Measurements from ENCODE around the gene PRKCA. TPM values are rescaled to one million over a fixed set of nuclear protein-coding genes. Genes with fewer than 3 reads are reported as not detected.

PRKCA gene
- total and polyA plus RNA-seq, 2 experiments from 2014 or later: 6.4 to 35.4 TPM

DNA sequence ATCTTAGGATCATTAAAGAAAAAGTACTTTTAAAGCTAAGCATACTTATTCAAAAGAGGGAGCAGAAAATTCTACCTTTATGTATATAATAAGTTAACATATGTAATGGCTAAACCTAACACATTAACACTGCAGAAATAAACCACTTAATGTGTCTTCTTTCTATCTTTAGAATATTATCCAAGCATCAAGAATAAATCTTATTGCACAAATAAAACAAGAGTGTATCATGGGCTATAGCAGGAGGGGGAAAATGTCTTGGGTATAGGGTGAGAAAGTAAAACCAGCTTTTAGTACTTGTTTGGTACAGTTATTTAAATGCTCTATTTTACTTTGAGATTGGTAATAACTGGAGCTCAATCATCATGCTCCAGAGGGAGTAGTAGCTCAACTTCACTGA, 10.9 kb downstream of the PRKCA start:
- H3F3A ChIP-seq (replicated peaks; ENCODE audit: low read depth): no peaks in the 10 kb centered on the region
- Mint-ChIP-seq H3K4me3 (no peak overlapping the region), H3K27me3 (ENCODE audit: insufficient read depth, low read depth, poor library complexity) (no peaks in the 10 kb centered on the region), H3K9me3 (no peaks in the 10 kb centered on the region), H3K36me3 (ENCODE audit: low read depth) (no peaks in the 10 kb centered on the region), H3K4me1 (peaks cover 16% of the 10 kb centered on the region), H3K27ac (no peak overlapping the region)
- no peaks in the 10 kb centered on the region for H3K36me3 ChIP-seq (ENCODE audit: insufficient read depth)
- no peaks in the 10 kb centered on the region for H3K9me2 ChIP-seq (ENCODE audit: insufficient read depth)
- no peak overlapping the region for H2AFZ ChIP-seq
- TF ChIP-seq POLR2AphosphoS5 (IDR thresholded peaks at IDR 0.05; ENCODE audit: low read depth) (no peak), EZH2phosphoT487 (IDR thresholded peaks at IDR 0.05; ENCODE audit: unreplicated experiment) (no peak), STAT1 (IDR thresholded peaks at IDR 0.05; ENCODE audit: unreplicated experiment) (no peak), EZH2 (IDR thresholded peaks at IDR 0.05; ENCODE audit: low read depth, unreplicated experiment) (no peak), CREB1 (CRISPR knock-in tag; IDR thresholded peaks at IDR 0.05; ENCODE audit: low read depth) (no peak), ZNF114 (CRISPR knock-in tag; IDR thresholded peaks at IDR 0.05) (no peak), JUNB (IDR thresholded peaks at IDR 0.05; ENCODE audit: unreplicated experiment) (no peak), NANOG (IDR thresholded peaks at IDR 0.05; ENCODE audit: borderline replicate concordance) (no peak), ZNF331 (CRISPR knock-in tag; IDR thresholded peaks at IDR 0.05; ENCODE audit: low read depth) (no peak)
- TF ChIP-seq, protein P1, sequence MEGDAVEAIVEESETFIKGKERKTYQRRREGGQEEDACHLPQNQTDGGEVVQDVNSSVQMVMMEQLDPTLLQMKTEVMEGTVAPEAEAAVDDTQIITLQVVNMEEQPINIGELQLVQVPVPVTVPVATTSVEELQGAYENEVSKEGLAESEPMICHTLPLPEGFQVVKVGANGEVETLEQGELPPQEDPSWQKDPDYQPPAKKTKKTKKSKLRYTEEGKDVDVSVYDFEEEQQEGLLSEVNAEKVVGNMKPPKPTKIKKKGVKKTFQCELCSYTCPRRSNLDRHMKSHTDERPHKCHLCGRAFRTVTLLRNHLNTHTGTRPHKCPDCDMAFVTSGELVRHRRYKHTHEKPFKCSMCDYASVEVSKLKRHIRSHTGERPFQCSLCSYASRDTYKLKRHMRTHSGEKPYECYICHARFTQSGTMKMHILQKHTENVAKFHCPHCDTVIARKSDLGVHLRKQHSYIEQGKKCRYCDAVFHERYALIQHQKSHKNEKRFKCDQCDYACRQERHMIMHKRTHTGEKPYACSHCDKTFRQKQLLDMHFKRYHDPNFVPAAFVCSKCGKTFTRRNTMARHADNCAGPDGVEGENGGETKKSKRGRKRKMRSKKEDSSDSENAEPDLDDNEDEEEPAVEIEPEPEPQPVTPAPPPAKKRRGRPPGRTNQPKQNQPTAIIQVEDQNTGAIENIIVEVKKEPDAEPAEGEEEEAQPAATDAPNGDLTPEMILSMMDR (conservative IDR thresholded peaks at IDR 0.05; ENCODE audit: low read depth in 2 of 2): no peak
- TF ChIP-seq, protein P2, sequence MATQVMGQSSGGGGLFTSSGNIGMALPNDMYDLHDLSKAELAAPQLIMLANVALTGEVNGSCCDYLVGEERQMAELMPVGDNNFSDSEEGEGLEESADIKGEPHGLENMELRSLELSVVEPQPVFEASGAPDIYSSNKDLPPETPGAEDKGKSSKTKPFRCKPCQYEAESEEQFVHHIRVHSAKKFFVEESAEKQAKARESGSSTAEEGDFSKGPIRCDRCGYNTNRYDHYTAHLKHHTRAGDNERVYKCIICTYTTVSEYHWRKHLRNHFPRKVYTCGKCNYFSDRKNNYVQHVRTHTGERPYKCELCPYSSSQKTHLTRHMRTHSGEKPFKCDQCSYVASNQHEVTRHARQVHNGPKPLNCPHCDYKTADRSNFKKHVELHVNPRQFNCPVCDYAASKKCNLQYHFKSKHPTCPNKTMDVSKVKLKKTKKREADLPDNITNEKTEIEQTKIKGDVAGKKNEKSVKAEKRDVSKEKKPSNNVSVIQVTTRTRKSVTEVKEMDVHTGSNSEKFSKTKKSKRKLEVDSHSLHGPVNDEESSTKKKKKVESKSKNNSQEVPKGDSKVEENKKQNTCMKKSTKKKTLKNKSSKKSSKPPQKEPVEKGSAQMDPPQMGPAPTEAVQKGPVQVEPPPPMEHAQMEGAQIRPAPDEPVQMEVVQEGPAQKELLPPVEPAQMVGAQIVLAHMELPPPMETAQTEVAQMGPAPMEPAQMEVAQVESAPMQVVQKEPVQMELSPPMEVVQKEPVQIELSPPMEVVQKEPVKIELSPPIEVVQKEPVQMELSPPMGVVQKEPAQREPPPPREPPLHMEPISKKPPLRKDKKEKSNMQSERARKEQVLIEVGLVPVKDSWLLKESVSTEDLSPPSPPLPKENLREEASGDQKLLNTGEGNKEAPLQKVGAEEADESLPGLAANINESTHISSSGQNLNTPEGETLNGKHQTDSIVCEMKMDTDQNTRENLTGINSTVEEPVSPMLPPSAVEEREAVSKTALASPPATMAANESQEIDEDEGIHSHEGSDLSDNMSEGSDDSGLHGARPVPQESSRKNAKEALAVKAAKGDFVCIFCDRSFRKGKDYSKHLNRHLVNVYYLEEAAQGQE (IDR thresholded peaks at IDR 0.05; ENCODE audit: unreplicated experiment): no peak
- TF ChIP-seq, protein P3, sequence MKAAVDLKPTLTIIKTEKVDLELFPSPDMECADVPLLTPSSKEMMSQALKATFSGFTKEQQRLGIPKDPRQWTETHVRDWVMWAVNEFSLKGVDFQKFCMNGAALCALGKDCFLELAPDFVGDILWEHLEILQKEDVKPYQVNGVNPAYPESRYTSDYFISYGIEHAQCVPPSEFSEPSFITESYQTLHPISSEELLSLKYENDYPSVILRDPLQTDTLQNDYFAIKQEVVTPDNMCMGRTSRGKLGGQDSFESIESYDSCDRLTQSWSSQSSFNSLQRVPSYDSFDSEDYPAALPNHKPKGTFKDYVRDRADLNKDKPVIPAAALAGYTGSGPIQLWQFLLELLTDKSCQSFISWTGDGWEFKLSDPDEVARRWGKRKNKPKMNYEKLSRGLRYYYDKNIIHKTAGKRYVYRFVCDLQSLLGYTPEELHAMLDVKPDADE (IDR thresholded peaks at IDR 0.05): no peak
- TF ChIP-seq, protein P4, sequence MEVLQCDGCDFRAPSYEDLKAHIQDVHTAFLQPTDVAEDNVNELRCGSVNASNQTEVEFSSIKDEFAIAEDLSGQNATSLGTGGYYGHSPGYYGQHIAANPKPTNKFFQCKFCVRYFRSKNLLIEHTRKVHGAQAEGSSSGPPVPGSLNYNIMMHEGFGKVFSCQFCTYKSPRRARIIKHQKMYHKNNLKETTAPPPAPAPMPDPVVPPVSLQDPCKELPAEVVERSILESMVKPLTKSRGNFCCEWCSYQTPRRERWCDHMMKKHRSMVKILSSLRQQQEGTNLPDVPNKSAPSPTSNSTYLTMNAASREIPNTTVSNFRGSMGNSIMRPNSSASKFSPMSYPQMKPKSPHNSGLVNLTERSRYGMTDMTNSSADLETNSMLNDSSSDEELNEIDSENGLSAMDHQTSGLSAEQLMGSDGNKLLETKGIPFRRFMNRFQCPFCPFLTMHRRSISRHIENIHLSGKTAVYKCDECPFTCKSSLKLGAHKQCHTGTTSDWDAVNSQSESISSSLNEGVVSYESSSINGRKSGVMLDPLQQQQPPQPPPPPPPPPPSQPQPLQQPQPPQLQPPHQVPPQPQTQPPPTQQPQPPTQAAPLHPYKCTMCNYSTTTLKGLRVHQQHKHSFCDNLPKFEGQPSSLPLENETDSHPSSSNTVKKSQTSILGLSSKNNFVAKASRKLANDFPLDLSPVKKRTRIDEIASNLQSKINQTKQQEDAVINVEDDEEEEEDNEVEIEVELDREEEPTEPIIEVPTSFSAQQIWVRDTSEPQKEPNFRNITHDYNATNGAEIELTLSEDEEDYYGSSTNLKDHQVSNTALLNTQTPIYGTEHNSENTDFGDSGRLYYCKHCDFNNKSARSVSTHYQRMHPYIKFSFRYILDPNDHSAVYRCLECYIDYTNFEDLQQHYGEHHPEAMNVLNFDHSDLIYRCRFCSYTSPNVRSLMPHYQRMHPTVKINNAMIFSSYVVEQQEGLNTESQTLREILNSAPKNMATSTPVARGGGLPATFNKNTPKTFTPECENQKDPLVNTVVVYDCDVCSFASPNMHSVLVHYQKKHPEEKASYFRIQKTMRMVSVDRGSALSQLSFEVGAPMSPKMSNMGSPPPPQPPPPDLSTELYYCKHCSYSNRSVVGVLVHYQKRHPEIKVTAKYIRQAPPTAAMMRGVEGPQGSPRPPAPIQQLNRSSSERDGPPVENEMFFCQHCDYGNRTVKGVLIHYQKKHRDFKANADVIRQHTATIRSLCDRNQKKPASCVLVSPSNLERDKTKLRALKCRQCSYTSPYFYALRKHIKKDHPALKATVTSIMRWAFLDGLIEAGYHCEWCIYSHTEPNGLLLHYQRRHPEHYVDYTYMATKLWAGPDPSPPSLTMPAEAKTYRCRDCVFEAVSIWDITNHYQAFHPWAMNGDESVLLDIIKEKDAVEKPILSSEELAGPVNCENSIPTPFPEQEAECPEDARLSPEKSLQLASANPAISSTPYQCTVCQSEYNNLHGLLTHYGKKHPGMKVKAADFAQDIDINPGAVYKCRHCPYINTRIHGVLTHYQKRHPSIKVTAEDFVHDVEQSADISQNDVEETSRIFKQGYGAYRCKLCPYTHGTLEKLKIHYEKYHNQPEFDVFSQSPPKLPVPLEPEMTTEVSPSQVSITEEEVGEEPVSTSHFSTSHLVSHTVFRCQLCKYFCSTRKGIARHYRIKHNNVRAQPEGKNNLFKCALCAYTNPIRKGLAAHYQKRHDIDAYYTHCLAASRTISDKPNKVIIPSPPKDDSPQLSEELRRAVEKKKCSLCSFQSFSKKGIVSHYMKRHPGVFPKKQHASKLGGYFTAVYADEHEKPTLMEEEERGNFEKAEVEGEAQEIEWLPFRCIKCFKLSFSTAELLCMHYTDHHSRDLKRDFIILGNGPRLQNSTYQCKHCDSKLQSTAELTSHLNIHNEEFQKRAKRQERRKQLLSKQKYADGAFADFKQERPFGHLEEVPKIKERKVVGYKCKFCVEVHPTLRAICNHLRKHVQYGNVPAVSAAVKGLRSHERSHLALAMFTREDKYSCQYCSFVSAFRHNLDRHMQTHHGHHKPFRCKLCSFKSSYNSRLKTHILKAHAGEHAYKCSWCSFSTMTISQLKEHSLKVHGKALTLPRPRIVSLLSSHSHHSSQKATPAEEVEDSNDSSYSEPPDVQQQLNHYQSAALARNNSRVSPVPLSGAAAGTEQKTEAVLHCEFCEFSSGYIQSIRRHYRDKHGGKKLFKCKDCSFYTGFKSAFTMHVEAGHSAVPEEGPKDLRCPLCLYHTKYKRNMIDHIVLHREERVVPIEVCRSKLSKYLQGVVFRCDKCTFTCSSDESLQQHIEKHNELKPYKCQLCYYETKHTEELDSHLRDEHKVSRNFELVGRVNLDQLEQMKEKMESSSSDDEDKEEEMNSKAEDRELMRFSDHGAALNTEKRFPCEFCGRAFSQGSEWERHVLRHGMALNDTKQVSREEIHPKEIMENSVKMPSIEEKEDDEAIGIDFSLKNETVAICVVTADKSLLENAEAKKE (CRISPR knock-in tag; IDR thresholded peaks at IDR 0.05): no peak
- no peak overlapping the region for H3K4me3 ChIP-seq
- 0 out of 2 replicates have a peak, but pooled peaks cover 3% of the 10 kb centered on the region for H3K4me1 ChIP-seq (ENCODE audit: insufficient read depth)
- DNase-seq (ENCODE audit: low spot score) (no peak), ATAC-seq (no peak)
- no peak overlapping the region for H3K27ac ChIP-seq (ENCODE audit: low read depth)
- H4K20me1 ChIP-seq (replicated peaks; ENCODE audit: insufficient read depth): no peaks in the 10 kb centered on the region
- H3K27me3 ChIP-seq (ENCODE audit: insufficient read depth): no peaks in the 10 kb centered on the region
- H3K4me2 ChIP-seq: no peak overlapping the region
- H3K79me2 ChIP-seq (replicated peaks; ENCODE audit: insufficient read depth): no peaks in the 10 kb centered on the region
